Natural killer cell (primary cell): ENCODE results near the gene KLHL24. TPM values are rescaled to one million over a fixed set of nuclear protein-coding genes. Genes with fewer than 3 reads are reported as not detected.
"Not testable (repeated sequence)": the region's sequence is repeated elsewhere in the genome, so short reads cannot be mapped to it uniquely, and the experiment has no call there.

Experiments used
- ATAC-seq, 3 donors: fragments of 150-1000 bp in 2 of 3; fragments of 200-7000 bp in 1 of 3; cut with Tn5 transposase; 1 replicate in 1 of 3; 2 replicates in 2 of 3; pipeline ENCODE4 v1.10.0; 2021; ENCODE audit warnings: mild to moderate bottlenecking in 2 of 3, moderate library complexity in 2 of 3
- DNase-seq, 2 donors: peaks; one replicate each; pipeline versions ENCODE4 v3.0.0 to v3.0.0-alpha.2; 2013 to 2021; ENCODE audit warnings: mixed read lengths in 1 of 2
- H3K27ac ChIP-seq: one replicate; pipeline ENCODE4 v1.5.1; 2013; ENCODE audit warnings: mild to moderate bottlenecking, low read length
- H3K27me3 ChIP-seq: one replicate; pipeline ENCODE4 v1.6.1; 2013; ENCODE audit warnings: low read length; ENCODE audit not compliant: control insufficient read depth, insufficient read depth
- H3K36me3 ChIP-seq: one replicate; pipeline ENCODE4 v1.6.1; 2013; ENCODE audit warnings: low read length; ENCODE audit not compliant: control insufficient read depth, insufficient read depth
- H3K4me1 ChIP-seq: one replicate; pipeline ENCODE4 v1.6.1; 2013; ENCODE audit warnings: low read length; ENCODE audit not compliant: control insufficient read depth, insufficient read depth
- H3K4me3 ChIP-seq: one replicate; pipeline ENCODE4 v1.5.1; 2013; ENCODE audit warnings: low read length
- H3K9me3 ChIP-seq: one replicate; pipeline ENCODE4 v1.6.1; 2013; ENCODE audit warnings: low read length; ENCODE audit not compliant: control insufficient read depth, insufficient read depth
- H3K27ac Mint-ChIP-seq, 2 donors: one replicate each; pipeline ENCODE4 v1.8.0; 2022; ENCODE audit warnings: mild to moderate bottlenecking in 2 of 2, mixed read lengths in 2 of 2, moderate library complexity in 1 of 2
- H3K27me3 Mint-ChIP-seq, 2 donors: one replicate each; pipeline ENCODE4 v1.8.0; 2022; ENCODE audit warnings: low read depth in 2 of 2, mixed read lengths in 2 of 2
- H3K36me3 Mint-ChIP-seq: one replicate; pipeline ENCODE4 v1.8.0; 2022; ENCODE audit warnings: mixed read lengths
- H3K4me1 Mint-ChIP-seq, 2 donors: one replicate each; pipeline ENCODE4 v1.8.0; 2022; ENCODE audit warnings: mixed read lengths in 2 of 2
- H3K4me3 Mint-ChIP-seq: one replicate; pipeline ENCODE4 v1.8.0; 2022; ENCODE audit warnings: mild to moderate bottlenecking, moderate library complexity, mixed read lengths
- H3K9me3 Mint-ChIP-seq, 2 donors: one replicate each; pipeline ENCODE4 v1.8.0; 2022; ENCODE audit warnings: mixed read lengths in 2 of 2
- CTCF ChIP-seq: fragments of 200-600 bp; IDR thresholded peaks from one replicate; pipeline ENCODE4 v1.8.0; 2022; ENCODE audit warnings: antibody characterized with exemption
- WGBS: methylation state at CpG from one replicate; pipeline ENCODE4 v1.1.7; 2013; ENCODE audit warnings: missing lambda C conversion rate; ENCODE audit not compliant: insufficient coverage; 5-methylcytosine and 5-hydroxymethylcytosine counted together
- intact Hi-C: fragments of 100-400 bp; cut with micrococcal nuclease; formaldehyde crosslinking; loops from one replicate; pipeline ENCODE4 v1.14.2; 2022
- total RNA-seq, 4 donors: library from RNA; stranded (reverse); fragments of 120-200 nt in 1 of 4; gene quantifications; one replicate each; pipeline versions ENCODE4 v1.2.3 to v1.2.4, GENCODE V29; 2013 to 2022

KLHL24 gene
- total RNA-seq, 3 donors from 2014 or later (not counting 1 experiment from before 2014, with no cell fraction given), result 140 to 189 (median 177) TPM

GRCh38 chr3:183626877-183627594, 8.4 kb upstream of the KLHL24 start:
- Mint-ChIP-seq H3K4me3 (no peak overlapping the region), H3K4me1 (no peaks in the 10 kb centered on the region), H3K27ac (no peak overlapping the region), H3K27me3 (peaks cover 0 to 5% of the 10 kb centered on the region in 2 donors), H3K36me3 (no peaks in the 10 kb centered on the region), H3K9me3 (no peaks in the 10 kb centered on the region)
- 91% methylated on average over 6 of the region's 8 CpGs for WGBS
- no peaks in the 10 kb centered on the region for H3K36me3 ChIP-seq
- no peak overlapping the region for H3K4me3 ChIP-seq
- no peak for TF ChIP-seq CTCF
- H3K4me1 ChIP-seq, result no peaks in the 10 kb centered on the region
- DNase-seq (no peak), ATAC-seq (no peak)
- no peaks in the 10 kb centered on the region for H3K27me3 ChIP-seq
- no peaks in the 10 kb centered on the region for H3K9me3 ChIP-seq
- intact Hi-C loops, result no loop called here
- no peak overlapping the region for H3K27ac ChIP-seq

- no peak for ATAC-seq
Observed at GRCh38 chr3:183629546-183630301, 5.7 kb upstream of the KLHL24 start.

GRCh38 chr3:183631715-183632114, 3.7 kb upstream of the KLHL24 start:
- no peaks in the 10 kb centered on the region for H3K36me3 Mint-ChIP-seq
- intact Hi-C loops, result loop anchor here (10.0 kb wide), 1 partner anchor 1953 kb away; the partner anchor contains the start of gene SENP2
- H3K4me3 Mint-ChIP-seq, result no peak overlapping the region
- Histone ChIP-seq H3K27me3 (no peaks in the 10 kb centered on the region), H3K27ac (no peak overlapping the region), H3K4me3 (no peak overlapping the region), H3K4me1 (peaks cover 6% of the 10 kb centered on the region), H3K36me3 (no peaks in the 10 kb centered on the region), H3K9me3 (no peaks in the 10 kb centered on the region)
- peaks cover 0 to 5% of the 10 kb centered on the region in 2 donors for H3K27me3 Mint-ChIP-seq
- H3K27ac Mint-ChIP-seq, result no peak overlapping the region
- H3K4me1 Mint-ChIP-seq, result peaks cover 6 to 14% of the 10 kb centered on the region in 2 donors
- TF ChIP-seq CTCF, result no peak
- ATAC-seq (no peak), DNase-seq (no peak)
- H3K9me3 Mint-ChIP-seq, result no peaks in the 10 kb centered on the region

More at GRCh38 chr3:183629546-183630301, 5.7 kb upstream of the KLHL24 start:
- no peak overlapping the region for H3K27ac Mint-ChIP-seq
- TF ChIP-seq CTCF, result no peak
- H3K27me3 ChIP-seq, result no peaks in the 10 kb centered on the region
- no peak overlapping the region for H3K4me3 Mint-ChIP-seq
- 89% methylated on average over 3 of the region's 3 CpGs for WGBS
- H3K4me3 ChIP-seq, result no peak overlapping the region
- H3K27me3 Mint-ChIP-seq, result peaks cover 0 to 5% of the 10 kb centered on the region in 2 donors
- H3K36me3 Mint-ChIP-seq, result no peaks in the 10 kb centered on the region
- H3K36me3 ChIP-seq, result no peaks in the 10 kb centered on the region
- H3K4me1 ChIP-seq, result peaks cover under 1% of the 10 kb centered on the region
- H3K27ac ChIP-seq, result no peak overlapping the region
- no peaks in the 10 kb centered on the region for H3K9me3 Mint-ChIP-seq
- H3K4me1 Mint-ChIP-seq, result peaks cover 0 to 5% of the 10 kb centered on the region in 2 donors
- H3K9me3 ChIP-seq, result no peaks in the 10 kb centered on the region
- intact Hi-C loops, result loop anchor here (10.0 kb wide), 1 partner anchor 1955 kb away; the partner anchor contains the start of gene SENP2
- DNase-seq, result no peak

GRCh38 chr3:183632725-183633124, 2.7 kb upstream of the KLHL24 start:
- 96% methylated on average over 7 of the region's 8 CpGs for WGBS
- intact Hi-C loops, result loop anchor here (10.0 kb wide), 1 partner anchor 1952 kb away; the partner anchor contains the start of gene SENP2

More at GRCh38 chr3:183632725-183633124, 2.7 kb upstream of the KLHL24 start:
- DNase-seq, H3K36me3 Mint-ChIP-seq, H3K27me3 Mint-ChIP-seq, ATAC-seq, H3K27ac ChIP-seq, H3K36me3 ChIP-seq, H3K4me3 Mint-ChIP-seq, H3K9me3 Mint-ChIP-seq, H3K27me3 ChIP-seq, H3K9me3 ChIP-seq, H3K27ac Mint-ChIP-seq, H3K4me3 ChIP-seq: not testable (repeated sequence)
- peaks cover 13% of the 10 kb centered on the region for H3K4me1 ChIP-seq
- peaks cover 16 to 24% of the 10 kb centered on the region in 2 donors for H3K4me1 Mint-ChIP-seq
